OCI-LY3 (cell line): ENCODE results near the gene CASZ1.

Experiments used
- H2AFZ ChIP-seq: fragments of 200-600, 300-600 bp; shearing (Covaris generic); 2 replicates; pipeline ENCODE4 v1.6.0; 2014; ENCODE audit warnings: antibody characterized with exemption, low read depth, low read length
- H3K27ac ChIP-seq: fragments of 200-600, 300-600 bp; sonication (generic); 2 replicates; pipeline ENCODE4 v1.5.1; 2014; ENCODE audit warnings: mild to moderate bottlenecking, low read length, moderate library complexity, mixed read lengths
- H3K27me3 ChIP-seq: fragments of 200-600, 300-600 bp; sonication (generic); 2 replicates; pipeline ENCODE4 v1.6.1; 2014; ENCODE audit warnings: low read depth, low read length, mixed read lengths
- H3K36me3 ChIP-seq: fragments of 200-600, 300-600 bp; sonication (generic); replicated peaks from 2 replicates; pipeline ENCODE3; 2014; ENCODE audit warnings: low read depth, low read length, mixed read lengths
- H3K4me1 ChIP-seq: fragments of 300-600, 200-600 bp; sonication (generic); 2 replicates; pipeline ENCODE4 v1.6.1; 2014; ENCODE audit warnings: low read length, mixed read lengths
- H3K4me2 ChIP-seq: fragments of 200-600, 300-600 bp; sonication (generic); 2 replicates; pipeline ENCODE4 v1.6.1; 2014; ENCODE audit warnings: low read length, mixed read lengths
- H3K4me3 ChIP-seq: fragments of 300-600, 200-600 bp; sonication (generic); 2 replicates; pipeline ENCODE4 v1.5.1; 2014; ENCODE audit warnings: antibody characterized with exemption, mild to moderate bottlenecking, low read length, moderate library complexity
- H3K79me2 ChIP-seq: fragments of 300-600, 200-600 bp; shearing (Covaris generic); 2 replicates; pipeline ENCODE4 v1.6.1; 2014; ENCODE audit warnings: mild to moderate bottlenecking, low read length, mixed read lengths
- H3K9ac ChIP-seq: fragments of 300-600, 200-600 bp; shearing (Covaris generic); 2 replicates; pipeline ENCODE4 v1.6.0; 2014; ENCODE audit warnings: mild to moderate bottlenecking, low read length, moderate library complexity
- H3K9me3 ChIP-seq: fragments of 200-600, 300-600 bp; shearing (Covaris generic); 2 replicates; pipeline ENCODE4 v1.6.1; 2014; ENCODE audit warnings: low read length, mixed read lengths; ENCODE audit not compliant: insufficient read depth
- H4K20me1 ChIP-seq: fragments of 200-600, 300-600 bp; sonication (generic); 2 replicates; pipeline ENCODE4 v1.6.1; 2016; ENCODE audit warnings: low read length, mixed read lengths; ENCODE audit not compliant: insufficient read depth
- CTCF ChIP-seq: fragments of 200-600, 300-600 bp; sonication (generic); IDR thresholded peaks from 2 replicates; pipeline ENCODE4 v1.5.1; 2014; ENCODE audit warnings: antibody characterized with exemption, low read length, low read depth
- EZH2phosphoT487 ChIP-seq: fragments of 200-600 bp; shearing (Covaris generic); IDR thresholded peaks from 2 replicates; pipeline ENCODE4 v1.6.1; 2018; ENCODE audit warnings: antibody characterized with exemption, mixed run types, low read depth

Gene CASZ1

GRCh38 chr1:10655002-10655401, 141.4 kb downstream of the CASZ1 start:
- TF ChIP-seq EZH2phosphoT487 (no peak), CTCF (no peak)
- no peak overlapping the region for H3K27ac ChIP-seq
- H3K4me2 ChIP-seq: no peak overlapping the region
- H3K36me3 ChIP-seq: no peaks in the 10 kb centered on the region
- H3K27me3 ChIP-seq: no peaks in the 10 kb centered on the region
- H3K79me2 ChIP-seq: no peaks in the 10 kb centered on the region
- no peaks in the 10 kb centered on the region for H3K4me1 ChIP-seq
- no peaks in the 10 kb centered on the region for H3K9me3 ChIP-seq
- no peak overlapping the region for H3K9ac ChIP-seq
- H3K4me3 ChIP-seq: no peak overlapping the region
- H2AFZ ChIP-seq: no peak overlapping the region
- no peaks in the 10 kb centered on the region for H4K20me1 ChIP-seq

GRCh38 chr1:10653370-10654125, 142.9 kb downstream of the CASZ1 start:
- H3K4me3 ChIP-seq: no peak overlapping the region
- no peak overlapping the region for H3K4me2 ChIP-seq
- no peaks in the 10 kb centered on the region for H3K27me3 ChIP-seq
- no peaks in the 10 kb centered on the region for H3K79me2 ChIP-seq
- no peak overlapping the region for H3K9ac ChIP-seq
- no peaks in the 10 kb centered on the region for H3K9me3 ChIP-seq
- H3K36me3 ChIP-seq: no peaks in the 10 kb centered on the region
- no peak for TF ChIP-seq EZH2phosphoT487
- TF ChIP-seq CTCF: no peak
- no peak overlapping the region for H2AFZ ChIP-seq
- H3K4me1 ChIP-seq: no peaks in the 10 kb centered on the region
- H3K27ac ChIP-seq: no peak overlapping the region
- no peaks in the 10 kb centered on the region for H4K20me1 ChIP-seq

DNA sequence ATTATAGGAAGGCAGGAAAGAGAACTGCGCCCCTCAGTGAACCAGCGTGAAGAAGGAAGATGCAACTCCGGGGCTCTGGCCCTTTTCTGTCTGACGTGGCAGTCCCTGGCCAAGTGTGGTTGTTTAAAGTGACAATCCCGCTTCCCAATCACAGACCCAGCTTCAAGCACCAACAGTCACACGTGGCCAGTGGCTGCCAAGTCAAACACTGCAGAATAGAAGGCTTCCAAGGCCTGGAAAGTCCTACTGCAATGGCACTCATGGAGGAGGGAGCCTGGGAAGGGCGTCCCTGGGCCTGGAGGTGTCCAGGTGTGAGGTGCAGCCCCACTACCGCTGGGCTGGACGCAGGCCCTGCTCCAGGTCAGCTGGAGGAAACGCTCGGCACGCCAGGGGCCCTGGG, 143.8 kb downstream of the CASZ1 start:
- no peak overlapping the region for H3K27ac ChIP-seq

GRCh38 chr1:10651793-10652192, 144.7 kb downstream of the CASZ1 start:
- no peaks in the 10 kb centered on the region for H3K36me3 ChIP-seq
- H3K27me3 ChIP-seq: no peaks in the 10 kb centered on the region
- no peak overlapping the region for H3K4me3 ChIP-seq
- H3K27ac ChIP-seq: no peak overlapping the region
- TF ChIP-seq CTCF (no peak), EZH2phosphoT487 (no peak)
- H3K4me2 ChIP-seq: no peak overlapping the region
- no peaks in the 10 kb centered on the region for H3K79me2 ChIP-seq
- H3K9ac ChIP-seq: no peak overlapping the region
- H2AFZ ChIP-seq: no peak overlapping the region
- H3K4me1 ChIP-seq: no peaks in the 10 kb centered on the region
- H4K20me1 ChIP-seq: no peaks in the 10 kb centered on the region
- H3K9me3 ChIP-seq: no peaks in the 10 kb centered on the region

More for the DNA sequence above, 143.8 kb downstream of the CASZ1 start:
- Histone ChIP-seq H3K9me3 (no peaks in the 10 kb centered on the region), H3K4me3 (no peak overlapping the region), H3K4me1 (no peaks in the 10 kb centered on the region), H3K9ac (no peak overlapping the region), H3K27me3 (no peaks in the 10 kb centered on the region), H2AFZ (no peak overlapping the region), H3K79me2 (no peaks in the 10 kb centered on the region), H3K36me3 (no peaks in the 10 kb centered on the region), H3K4me2 (no peak overlapping the region), H4K20me1 (no peaks in the 10 kb centered on the region)
- TF ChIP-seq CTCF: no peak
- no peak for TF ChIP-seq EZH2phosphoT487
